Spleen (tissue), 11 donors: ENCODE measurements around the gene FAM171A2. TPM values are rescaled to one million over a fixed set of nuclear protein-coding genes. Genes with fewer than 3 reads are reported as not detected.
"Not testable (repeated sequence)": the region's sequence is repeated elsewhere in the genome, so short reads cannot be mapped to it uniquely, and the experiment has no call there.

Experiments used
- DNase-seq: peaks from one replicate; pipeline ENCODE4 v3.0.0-alpha.2; 2020
- H3K27ac ChIP-seq, 8 donors: fragments of 200-600 bp; sonication (generic) in 7 of 8; 1 replicate in 4 of 8; 2 replicates in 4 of 8; pipeline versions ENCODE4 v1.5.0 to v1.8.0; 2016 to 2021; ENCODE audit warnings: inconsistent platforms in 4 of 8, mild to moderate bottlenecking in 4 of 8, moderate library complexity in 1 of 8
- H3K27me3 ChIP-seq, 7 donors: fragments of 200-600 bp; sonication (generic) in 6 of 7; replicated peaks in 1 of 7; 1 replicate in 4 of 7; 2 replicates in 3 of 7; pipeline versions ENCODE4 v1.5.0 to v1.8.0; 2016 to 2021; ENCODE audit warnings: inconsistent platforms in 3 of 7, mild to moderate bottlenecking in 1 of 7
- H3K36me3 ChIP-seq, 6 donors: fragments of 200-600 bp; sonication (generic) in 5 of 6; 1 replicate in 4 of 6; 2 replicates in 2 of 6; pipeline versions ENCODE4 v1.5.0 to v1.8.0; 2016 to 2021; ENCODE audit warnings: inconsistent platforms in 2 of 6
- H3K4me1 ChIP-seq, 6 donors: fragments of 200-600 bp; sonication (generic) in 5 of 6; 1 replicate in 3 of 6; 2 replicates in 3 of 6; pipeline versions ENCODE4 v1.5.0 to v1.8.0; 2016 to 2021; ENCODE audit warnings: inconsistent platforms in 3 of 6
- H3K4me3 ChIP-seq, 8 donors: fragments of 200-600 bp; sonication (generic) in 7 of 8; 1 replicate in 4 of 8; 2 replicates in 4 of 8; pipeline versions ENCODE4 v1.5.0 to v1.8.0; 2016 to 2021; ENCODE audit warnings: inconsistent platforms in 4 of 8, mild to moderate bottlenecking in 4 of 8, moderate library complexity in 2 of 8
- H3K9me3 ChIP-seq, 8 donors: fragments of 200-600 bp; sonication (generic) in 7 of 8; 1 replicate in 4 of 8; 2 replicates in 4 of 8; pipeline versions ENCODE4 v1.5.0 to v1.8.0; 2016 to 2021; ENCODE audit warnings: inconsistent platforms in 4 of 8
- CTCF ChIP-seq, 11 experiments: fragments of 200-600 bp in 7 of 11; fragments of 450-650 bp in 4 of 11; sonication (generic) in 4 of 11; IDR thresholded peaks in 8 of 11; conservative IDR thresholded peaks in 3 of 11; 1 replicate in 7 of 11; 2 replicates in 4 of 11; pipeline versions ENCODE4 v1.4.0 to v1.8.0; 2016 to 2021; ENCODE audit warnings: antibody characterized with exemption in 11 of 11, inconsistent platforms in 4 of 11, mild to moderate bottlenecking in 1 of 11
- POLR2A ChIP-seq, 3 donors: fragments of 450-650 bp; IDR thresholded peaks; one replicate each; pipeline ENCODE4 v1.5.1; 2017; ENCODE audit warnings: antibody characterized with exemption in 3 of 3, mild to moderate bottlenecking in 1 of 3
- POLR2AphosphoS5 ChIP-seq, 3 donors: sonication (generic); formaldehyde crosslinking; IDR thresholded peaks; one replicate each; pipeline ENCODE4 v1.5.1; 2017; ENCODE audit warnings: antibody characterized with exemption in 3 of 3
- WGBS, 5 donors: extraction: QIAGEN DNeasy Blood & Tissue Kit in 3 of 5; methylation state at CpG; one replicate each; pipeline versions ENCODE4 v1.1.5 to v1.1.7; 2013 to 2018; 5-methylcytosine and 5-hydroxymethylcytosine counted together
- intact Hi-C: fragments of 100-400 bp; cut with DNase I; formaldehyde crosslinking; loops from one replicate; pipeline ENCODE4 v1.15.0; 2023; ENCODE audit warnings: low total_unique reads
- polyA plus RNA-seq, 3 donors: library from polyadenylated mRNA; stranded (reverse); fragments of 200-250 nt; gene quantifications; one replicate each; pipeline ENCODE4 v1.2.1, GENCODE V29; 2013
- total RNA-seq, 7 donors: library from RNA; depleted of rRNA in 3 of 7; stranded (reverse); fragments of >200 nt in 3 of 7; fragmentation: NEBNext Ultra II Directional in 4 of 7; extraction: Animal tissue kit (Norgen Biotek cat#: 25700) in 4 of 7; gene quantifications; one replicate each; pipeline versions ENCODE4 v1.1.0 to v1.2.1, GENCODE V29; 2016 to 2021
- donor health status: healthy with polysubstance abuse.
- donor health status: DM: no; HTN: no; CAD: no; lungs with moderate emphysema.
- donor health status: DM: no; HTN: no; CAD: no.
- donor health status: Bipolar disorder and iron deficiency.
- donor health status: healthy.
- donor health status: DM: no; HTN: no; CAD: no.
- donor health status: DM: yes; HTN: yes; CAD: no.

Gene FAM171A2
- total and polyA plus RNA-seq, 10 donors, result 0.11 to 2.5 (median 0.67) TPM

- peaks cover 4 to 18% (median 16%) of the 10 kb centered on the region in 6 donors for H3K4me1 ChIP-seq
- no peaks in the 10 kb centered on the region for H3K9me3 ChIP-seq
- WGBS, 5 donors, result 78 to 92% (median 84%) methylated on average over 7 of the region's 7 CpGs
- no peak overlapping the region for H3K4me3 ChIP-seq
- H3K27ac ChIP-seq, result no peak overlapping the region
- intact Hi-C loops, result no loop called here
- no peaks in the 10 kb centered on the region for H3K36me3 ChIP-seq
- no peak for DNase-seq
- TF ChIP-seq POLR2A (IDR thresholded peaks at IDR 0.05), result no peak
- no peak for TF ChIP-seq CTCF (IDR thresholded peaks at IDR 0.05 in 8 of 11, conservative IDR thresholded peaks at IDR 0.05 in 3 of 11)
- no peak for TF ChIP-seq POLR2AphosphoS5 (IDR thresholded peaks at IDR 0.05)
- H3K27me3 ChIP-seq, result peaks cover 0 to 93% (median 15%) of the 10 kb centered on the region in 7 donors
Observed at GRCh38 chr17:44367231-44367979, 3.8 kb upstream of the FAM171A2 start.

- H3K4me3 ChIP-seq, DNase-seq, intact Hi-C loops, H3K36me3 ChIP-seq, H3K9me3 ChIP-seq, H3K27ac ChIP-seq: not testable (repeated sequence)
- WGBS, 5 donors, result 72 to 98% (median 86%) methylated on average over 5 of the region's 5 CpGs
- Histone ChIP-seq H3K4me1 (peaks cover 4 to 37% (median 19%) of the 10 kb centered on the region in 6 donors), H3K27me3 (peaks cover 0 to 89% (median 21%) of the 10 kb centered on the region in 7 donors)
Observed at GRCh38 chr17:44365051-44365450, 1.4 kb upstream of the FAM171A2 start.

- H3K9me3 ChIP-seq, result no peaks in the 10 kb centered on the region
- H3K4me3 ChIP-seq, result peak overlapping the region; percentile 40 to 75 (median 52)
- TF ChIP-seq POLR2AphosphoS5 (IDR thresholded peaks at IDR 0.05), result no peak
- no peak for TF ChIP-seq CTCF (IDR thresholded peaks at IDR 0.05 in 8 of 11, conservative IDR thresholded peaks at IDR 0.05 in 3 of 11)
- no peak for TF ChIP-seq POLR2A (IDR thresholded peaks at IDR 0.05)
- peaks cover 4 to 37% (median 19%) of the 10 kb centered on the region in 6 donors for H3K4me1 ChIP-seq
- H3K36me3 ChIP-seq, result no peaks in the 10 kb centered on the region
- no peak overlapping the region for H3K27ac ChIP-seq
- 0 to 2% (median 1%) methylated on average over 13 to 45 of the region's 45 CpGs for WGBS, 5 donors
- H3K27me3 ChIP-seq, result peaks cover 0 to 71% (median 16%) of the 10 kb centered on the region in 7 donors
- no peak for DNase-seq
- intact Hi-C loops, result no loop called here
Observed at GRCh38 chr17:44362949-44363612, 572 bp downstream of the FAM171A2 start.

GRCh38 chr17:44362459-44362948 is 1.1 kb downstream of the FAM171A2 start:
- no peaks in the 10 kb centered on the region for H3K36me3 ChIP-seq
- no peak overlapping the region for H3K27ac ChIP-seq
- TF ChIP-seq POLR2A (IDR thresholded peaks at IDR 0.05) (no peak), CTCF (IDR thresholded peaks at IDR 0.05 in 8 of 11, conservative IDR thresholded peaks at IDR 0.05 in 3 of 11) (no peak), POLR2AphosphoS5 (IDR thresholded peaks at IDR 0.05) (no peak)
- WGBS, 5 donors, result 19 to 29% (median 22%) methylated on average over 3 to 11 of the region's 11 CpGs
- DNase-seq, result no peak
- peaks cover 0 to 67% (median 16%) of the 10 kb centered on the region in 7 donors for H3K27me3 ChIP-seq
- H3K4me1 ChIP-seq, result peaks cover 4 to 37% (median 19%) of the 10 kb centered on the region in 6 donors
- intact Hi-C loops, result no loop called here
- H3K4me3 ChIP-seq, result peak overlapping the region in 3 of 8 donors; percentile 42 to 75 (median 53)
- no peaks in the 10 kb centered on the region for H3K9me3 ChIP-seq
